GM12878 (cell line): ENCODE results near the gene VSTM4. TPM values are rescaled to one million over a fixed set of nuclear protein-coding genes. Genes with fewer than 3 reads are reported as not detected.

Experiments
- ATAC-seq: fragments of 200-7000 bp; cut with Tn5 transposase; 3 replicates; pipeline ENCODE4 v1.9.1; 2020; ENCODE audit warnings: mild to moderate bottlenecking, moderate library complexity
- BruUV-seq: library from RNA; stranded (reverse); fragments of 400-500 nt; replicated peaks from 2 replicates; lab custom pipeline; 2021; lab: Mats Ljungman, UMichigan
- CTCF ChIA-PET: fragments of 300-600 bp; sonication (Branson Sonifier 250); formaldehyde crosslinking; extraction: SDS; loops from one replicate; lab custom pipeline; 2021; ENCODE audit warnings: inconsistent platforms; lab: Yijun Ruan, JAX
- POLR2A ChIA-PET: fragments of 350-600 bp; formaldehyde crosslinking; extraction: SDS; loops from one replicate; lab custom pipeline; 2021; ENCODE audit warnings: inconsistent platforms; lab: Charles Lee
- RAD21 ChIA-PET: fragments of 300-600 bp; sonication (Branson Sonifier 250); formaldehyde crosslinking; loops from one replicate; lab custom pipeline; 2023; ENCODE audit warnings: antibody characterized with exemption; ENCODE audit not compliant: unreplicated experiment; lab: Charles Lee
- SMC1A ChIA-PET: fragments of 300-600 bp; sonication (Branson Sonifier 250); formaldehyde crosslinking; loops from one replicate; lab custom pipeline; 2023; ENCODE audit not compliant: unreplicated experiment, uncharacterized antibody; lab: Charles Lee
- DNase-seq: peaks from one replicate; pipeline ENCODE4 v3.0.0-alpha.2; 2011; ENCODE audit warnings: low read depth, low spot score
- FAIRE-seq: peaks from 3 replicates; lab custom pipeline; 2011; peaks lifted over from hg19 to GRCh38; lab: Jason Lieb, UNC
- H2AFZ ChIP-seq: 2 replicates; pipeline ENCODE4 v1.6.0; 2011; ENCODE audit warnings: low read depth, low read length, control low read depth; ENCODE audit not compliant: control insufficient read depth
- H3K27ac ChIP-seq: 2 replicates; pipeline ENCODE4 v1.5.1; 2011; ENCODE audit warnings: control low read depth; ENCODE audit not compliant: control insufficient read depth, insufficient read depth
- H3K27me3 ChIP-seq, 2 experiments: replicated peaks in 1 of 2; 2 replicates each; pipeline versions ENCODE4 v1.6.0 to v1.6.1; 2011; ENCODE audit warnings: low read length in 1 of 2; ENCODE audit not compliant: control insufficient read depth in 2 of 2, insufficient read depth in 2 of 2
- H3K36me3 ChIP-seq, 2 experiments: 2 replicates each; pipeline ENCODE4 v1.5.1; 2011; ENCODE audit warnings: low read length in 1 of 2; ENCODE audit not compliant: control insufficient read depth in 2 of 2, insufficient read depth in 2 of 2
- H3K4me1 ChIP-seq: 2 replicates; pipeline ENCODE4 v1.6.1; 2011; ENCODE audit warnings: mild to moderate bottlenecking, low read length, moderate library complexity, mixed read lengths; ENCODE audit not compliant: control insufficient read depth, insufficient read depth
- H3K4me2 ChIP-seq: 2 replicates; pipeline ENCODE4 v1.6.0; 2011; ENCODE audit warnings: control low read depth; ENCODE audit not compliant: control insufficient read depth, insufficient read depth
- H3K4me3 ChIP-seq: fragments of 200-600 bp; sonication (generic); 2 replicates; pipeline ENCODE4 v1.5.1; 2016
- H3K79me2 ChIP-seq: 2 replicates; pipeline ENCODE4 v1.6.0; 2011; ENCODE audit warnings: low read length; ENCODE audit not compliant: control insufficient read depth, insufficient read depth
- H3K9ac ChIP-seq: 2 replicates; pipeline ENCODE4 v1.8.0; 2011; ENCODE audit warnings: low read length, control low read depth, mixed read lengths; ENCODE audit not compliant: control insufficient read depth, insufficient read depth
- H3K9me3 ChIP-seq: replicated peaks from 3 replicates; pipeline ENCODE4 v1.5.1; 2011; ENCODE audit warnings: mild to moderate bottlenecking, low read length; ENCODE audit not compliant: control insufficient read depth, insufficient read depth
- H4K20me1 ChIP-seq: 2 replicates; pipeline ENCODE4 v1.6.0; 2011; ENCODE audit not compliant: control insufficient read depth, insufficient read depth
- ATF2 ChIP-seq: IDR thresholded peaks from 2 replicates; pipeline ENCODE4 v1.6.1; 2012; ENCODE audit warnings: low read length, inconsistent platforms
- CHD1 ChIP-seq: IDR thresholded peaks from 2 replicates; pipeline ENCODE4 v1.6.1; 2012; ENCODE audit warnings: low read depth, low read length, improper control_type of control experiment
- CHD2 ChIP-seq: IDR thresholded peaks from 2 replicates; pipeline ENCODE4 v1.6.1; 2011; ENCODE audit warnings: low read depth, low read length, improper control_type of control experiment, borderline replicate concordance
- GABPA ChIP-seq: IDR thresholded peaks from 2 replicates; pipeline ENCODE4 v1.6.1; 2014; ENCODE audit warnings: antibody characterized with exemption, low read depth, mild to moderate bottlenecking, inconsistent platforms
- HDAC2 ChIP-seq: fragments of 200-600 bp; sonication (generic); IDR thresholded peaks from 2 replicates; pipeline ENCODE4 v1.6.1; 2017
- HDGF ChIP-seq: fragments of 450-650 bp; IDR thresholded peaks from 2 replicates; pipeline ENCODE4 v1.6.1; 2016; ENCODE audit warnings: antibody characterized with exemption
- POLR2AphosphoS5 ChIP-seq: IDR thresholded peaks from 2 replicates; pipeline ENCODE4 v1.6.1; 2011; ENCODE audit warnings: mild to moderate bottlenecking, low read length, inconsistent platforms
- POU2F2 ChIP-seq: IDR thresholded peaks from 3 replicates; pipeline ENCODE4 v1.6.1; 2011; ENCODE audit warnings: low read depth, mild to moderate bottlenecking, low read length, borderline replicate concordance
- RCOR1 ChIP-seq: conservative IDR thresholded peaks from 2 replicates; pipeline ENCODE4 v1.6.1; 2012; ENCODE audit warnings: low read depth, low read length, improper control_type of control experiment
- RELA ChIP-seq: fragments of 450-650 bp; IDR thresholded peaks from 2 replicates; pipeline ENCODE4 v1.8.0; 2014; ENCODE audit warnings: borderline replicate concordance; ENCODE audit not compliant: partially characterized antibody
- TAF1 ChIP-seq: IDR thresholded peaks from 2 replicates; pipeline ENCODE4 v1.6.1; 2011; ENCODE audit warnings: mild to moderate bottlenecking, low read depth, low read length, borderline replicate concordance
- TCF3 ChIP-seq: IDR thresholded peaks from 2 replicates; pipeline ENCODE4 v1.6.1; 2012; ENCODE audit warnings: low read depth, mild to moderate bottlenecking, low read length, borderline replicate concordance; ENCODE audit not compliant: insufficient read depth
- WGBS: methylation state at CpG from one replicate; pipeline ENCODE4 v1.1.6; 2016; ENCODE audit warnings: low lambda C conversion rate; ENCODE audit not compliant: insufficient replicate concordance, insufficient coverage; ENCODE audit errors: missing lambda C conversion rate; 5-methylcytosine and 5-hydroxymethylcytosine counted together
- in situ Hi-C: fragments of 300-500 bp; cut with MboI; formaldehyde crosslinking; loops from 9 replicates; pipeline ENCODE4 v1.14.3; 2018; ENCODE audit warnings: mixed read lengths
- intact Hi-C: fragments of 100-400 bp; cut with micrococcal nuclease; formaldehyde crosslinking; loops from one replicate; pipeline ENCODE4 v1.14.2; 2022; ENCODE audit not compliant: unreplicated experiment
- polyA plus RNA-seq, 11 experiments: library from polyadenylated mRNA; depleted of rRNA in 4 of 11; unstranded in 6 of 11; stranded (reverse) in 5 of 11; fragments of >200 nt; fragmentation: Nextera tagmentation in 4 of 11; fragmentation: Illumina TruSeq in 1 of 11; extraction: Ambion mirVana in 4 of 11; extraction: Trizol in 1 of 11; gene quantifications; 1 replicate in 1 of 11; 2 replicates in 10 of 11; pipeline versions ENCODE4 v1.2.1 to v1.2.3, GENCODE V29; 2011 to 2016; ENCODE audit warnings: inconsistent platforms in 2 of 11, missing spikeins in 2 of 11, low read depth in 1 of 11
- total RNA-seq, 4 experiments: library from RNA; depleted of rRNA in 3 of 4; stranded (reverse); fragments of >200 nt in 3 of 4; fragmentation: Illumina TruSeq in 1 of 4; extraction: Trizol in 1 of 4; gene quantifications; 2 replicates each; pipeline versions ENCODE4 v1.2.1 to v1.2.3, GENCODE V29; 2013 to 2021

VSTM4 gene
- total and polyA plus RNA-seq, 10 of the 15 experiments (the other 5 are each of a cell fraction or from before 2014, with no cell fraction given), result 0.01 to 0.14 (median 0.02) TPM; not detected in 7

GRCh38 chr10:49037187-49037586 lies 78.1 kb downstream of the VSTM4 start:
- Histone ChIP-seq H3K9ac (no peak overlapping the region), H3K4me1 (0 out of 2 replicates have a peak, but pooled peaks cover 3% of the 10 kb centered on the region), H3K27ac (no peak overlapping the region), H2AFZ (no peak overlapping the region), H3K4me3 (no peak overlapping the region), H4K20me1 (no peaks in the 10 kb centered on the region), H3K79me2 (no peaks in the 10 kb centered on the region), H3K4me2 (no peak overlapping the region), H3K9me3 (no peaks in the 10 kb centered on the region), H3K36me3 (no peaks in the 10 kb centered on the region), H3K27me3 (no peaks in the 10 kb centered on the region; a peak in 1 of 4 replicates)
- POLR2A ChIA-PET, result no interaction called here
- intact Hi-C loops (no loop called here), in situ Hi-C loops (no loop called here)
- DNase-seq (no peak), ATAC-seq (no peak), FAIRE-seq (no peak)
- BruUV-seq, result no TSS peak
- WGBS, result 35% methylated on average over 7 of the region's 7 CpGs
- RAD21 ChIA-PET, result no interaction called here
- CTCF ChIA-PET, result interaction anchor here (0.6 kb wide), 1 partner anchor 22 kb away, joined by 4 read pairs; no protein-coding TSS in a partner anchor
- TF ChIP-seq RCOR1 (no peak), CHD2 (no peak), RELA (no peak), CHD1 (no peak), GABPA (no peak), HDGF (no peak), ATF2 (no peak), TCF3 (no peak), POLR2AphosphoS5 (no peak), POU2F2 (no peak), HDAC2 (no peak), TAF1 (no peak)
- SMC1A ChIA-PET, result interaction anchor here (2.0 kb wide), 1 partner anchor 15 kb away, joined by 5 read pairs; no protein-coding TSS in a partner anchor
